CD4-positive, alpha-beta memory T cell (primary cell): ENCODE measurements around the gene TUBA3E. TPM values are rescaled to one million over a fixed set of nuclear protein-coding genes. Genes with fewer than 3 reads are reported as not detected.
A peak's percentile ranks its signal among the peaks of the same experiment; 100 is the strongest.
"Not testable (repeated sequence)": the region's sequence is repeated elsewhere in the genome, so short reads cannot be mapped to it uniquely, and the experiment has no call there.

Experiments
- CTCF ChIA-PET: fragments of 350-600 bp; sonication (Branson Sonifier 250); formaldehyde crosslinking; loops from one replicate; lab custom pipeline; 2021; ENCODE audit warnings: inconsistent platforms; ENCODE audit not compliant: partially characterized antibody; lab: Charles Lee
- POLR2A ChIA-PET: fragments of 350-600 bp; sonication (Branson Sonifier 250); formaldehyde crosslinking; loops from one replicate; lab custom pipeline; 2021; ENCODE audit not compliant: partially characterized antibody; lab: Charles Lee
- DNase-seq, 5 donors: peaks; one replicate each; pipeline versions ENCODE4 v3.0.0 to v3.0.0-alpha.2; 2020 to 2022; ENCODE audit warnings: mixed read lengths in 1 of 5
- H3K27ac ChIP-seq: one replicate; pipeline ENCODE4 v1.7.0; 2013; ENCODE audit warnings: low read depth, low read length
- H3K27me3 ChIP-seq: 2 replicates; pipeline ENCODE4 v1.7.0; 2013; ENCODE audit warnings: mild to moderate bottlenecking, low read length, moderate library complexity; ENCODE audit not compliant: insufficient read depth
- H3K36me3 ChIP-seq: 2 replicates; pipeline ENCODE4 v1.7.0; 2013; ENCODE audit warnings: mild to moderate bottlenecking, low read length, moderate library complexity; ENCODE audit not compliant: insufficient read depth
- H3K4me1 ChIP-seq: 2 replicates; pipeline ENCODE4 v1.7.0; 2013; ENCODE audit warnings: mild to moderate bottlenecking, low read length, moderate library complexity; ENCODE audit not compliant: insufficient read depth
- H3K4me3 ChIP-seq, 2 donors: one replicate each; pipeline ENCODE4 v1.7.0; 2013; ENCODE audit warnings: low read length in 2 of 2, mild to moderate bottlenecking in 1 of 2
- H3K9me3 ChIP-seq, 2 donors: one replicate each; pipeline ENCODE4 v1.7.0; 2013; ENCODE audit warnings: low read length in 2 of 2, control low read depth in 1 of 2; ENCODE audit not compliant: control insufficient read depth in 1 of 2
- H3K27ac Mint-ChIP-seq, 7 donors: one replicate each; pipeline ENCODE4 v1.8.0; 2020 to 2021; ENCODE audit warnings: mixed read lengths in 7 of 7, mild to moderate bottlenecking in 6 of 7, inconsistent platforms in 3 of 7, moderate library complexity in 3 of 7
- H3K27me3 Mint-ChIP-seq, 2 donors: one replicate each; pipeline ENCODE4 v1.8.0; 2020 to 2021; ENCODE audit warnings: mixed read lengths in 2 of 2
- H3K36me3 Mint-ChIP-seq, 2 donors: one replicate each; pipeline ENCODE4 v1.8.0; 2020 to 2021; ENCODE audit warnings: mixed read lengths in 2 of 2, inconsistent platforms in 1 of 2, mild to moderate bottlenecking in 1 of 2
- H3K4me1 Mint-ChIP-seq, 4 donors: one replicate each; pipeline ENCODE4 v1.8.0; 2020 to 2021; ENCODE audit warnings: mixed read lengths in 4 of 4, mild to moderate bottlenecking in 1 of 4
- H3K4me3 Mint-ChIP-seq, 8 donors: one replicate each; pipeline ENCODE4 v1.8.0; 2020 to 2021; ENCODE audit warnings: mixed read lengths in 8 of 8, mild to moderate bottlenecking in 7 of 8, moderate library complexity in 6 of 8, inconsistent platforms in 3 of 8
- H3K9me3 Mint-ChIP-seq, 8 donors: one replicate each; pipeline ENCODE4 v1.8.0; 2020 to 2021; ENCODE audit warnings: mixed read lengths in 8 of 8, mild to moderate bottlenecking in 5 of 8, inconsistent platforms in 3 of 8, moderate library complexity in 1 of 8
- intact Hi-C: fragments of 100-400 bp; cut with micrococcal nuclease; formaldehyde crosslinking; loops from one replicate; pipeline ENCODE4 v1.15.1; 2023
- polyA plus RNA-seq, 2 donors: library from polyadenylated mRNA; unstranded; fragments of 300-500 nt; fragmentation: Illumina TruSeq; gene quantifications; one replicate each; pipeline ENCODE4 v1.2.3, GENCODE V29; 2021
- total RNA-seq, 2 experiments: library from RNA; stranded (reverse); gene quantifications; one replicate each; pipeline ENCODE4 v1.2.3, GENCODE V29; 2021

TUBA3E gene
- total and polyA plus RNA-seq, 4 experiments from 2014 or later, result not detected

DNA sequence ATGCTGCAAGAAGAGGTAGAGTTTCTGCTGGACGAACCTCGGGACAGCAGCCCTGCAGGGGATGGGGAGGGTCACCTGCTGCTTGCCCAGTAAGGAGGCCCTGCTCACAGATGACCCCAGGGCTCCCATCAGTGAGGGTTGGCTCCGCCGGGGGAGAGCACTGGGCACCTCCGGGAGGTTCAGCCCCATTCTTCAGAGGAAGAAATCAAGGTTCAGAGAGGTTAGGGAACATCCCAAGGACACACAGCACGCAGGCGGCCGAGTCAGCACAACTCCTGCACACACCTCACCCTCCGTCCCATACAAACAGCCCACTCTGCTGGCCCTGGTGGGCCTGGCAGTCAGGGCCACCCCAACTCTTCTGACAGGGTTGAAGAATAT, 41.6 kb downstream of the TUBA3E start:
- no peak overlapping the region for H3K4me3 ChIP-seq
- no peaks in the 10 kb centered on the region for H3K4me1 ChIP-seq
- Mint-ChIP-seq H3K36me3 (peaks cover 15 to 45% of the 10 kb centered on the region in 2 donors), H3K27ac (peak overlapping the region in 1 of 7 donors; percentile 17), H3K9me3 (no peaks in the 10 kb centered on the region), H3K27me3 (no peaks in the 10 kb centered on the region), H3K4me1 (peaks cover 0 to 6% (median 1%) of the 10 kb centered on the region in 4 donors), H3K4me3 (no peak overlapping the region)
- H3K27me3 ChIP-seq, result no peaks in the 10 kb centered on the region
- intact Hi-C loops, result no loop called here
- no peaks in the 10 kb centered on the region for H3K36me3 ChIP-seq
- H3K9me3 ChIP-seq, result no peaks in the 10 kb centered on the region
- H3K27ac ChIP-seq, result no peak overlapping the region
- no peak for DNase-seq
- POLR2A ChIA-PET, result no interaction called here
- CTCF ChIA-PET, result interaction anchor here (1.5 kb wide), 1 partner anchor 176 kb away, joined by 3 read pairs; no protein-coding TSS in a partner anchor

DNA sequence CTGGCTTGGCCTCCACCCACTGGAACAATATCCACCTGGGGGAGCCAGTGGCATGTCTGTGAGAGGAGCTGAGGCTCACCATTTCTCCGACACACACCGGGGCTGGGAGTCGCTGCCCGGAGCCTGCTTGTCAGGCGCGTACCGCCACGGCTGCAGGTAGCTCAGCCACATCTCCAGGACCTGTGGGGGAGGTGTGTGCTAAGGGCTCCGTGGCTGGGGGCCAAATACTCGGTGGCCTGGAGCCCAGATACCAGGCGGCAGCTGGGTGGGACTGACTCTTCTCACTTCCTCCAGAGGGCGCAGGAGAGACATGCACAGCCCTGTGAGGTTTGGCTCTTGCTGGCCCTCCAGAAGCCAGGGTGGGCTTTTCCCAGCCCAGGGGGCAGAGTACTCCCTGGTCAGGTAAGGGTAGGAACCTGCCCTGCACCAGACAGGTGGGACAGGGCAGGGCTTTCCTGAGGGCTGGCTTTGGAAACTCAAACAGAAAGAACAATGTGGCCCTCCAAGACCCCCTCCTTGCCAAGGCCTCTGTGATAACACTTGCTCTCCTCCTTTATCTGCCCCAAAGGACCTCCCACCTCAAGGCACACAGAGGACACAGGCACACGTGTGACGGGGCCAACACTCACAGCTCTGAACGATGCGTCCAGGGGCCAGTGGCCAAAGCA, 42.1 kb downstream of the TUBA3E start:
- intact Hi-C loops, H3K4me1 ChIP-seq, H3K4me3 ChIP-seq, POLR2A ChIA-PET, H3K27me3 Mint-ChIP-seq, H3K27ac ChIP-seq, H3K9me3 Mint-ChIP-seq, H3K4me3 Mint-ChIP-seq, H3K9me3 ChIP-seq, DNase-seq, H3K27me3 ChIP-seq, H3K27ac Mint-ChIP-seq, H3K36me3 ChIP-seq, H3K4me1 Mint-ChIP-seq: not testable (repeated sequence)
- CTCF ChIA-PET, result interaction anchor here (1.5 kb wide), 1 partner anchor 177 kb away, joined by 3 read pairs; no protein-coding TSS in a partner anchor
- peaks cover 15 to 40% of the 10 kb centered on the region in 2 donors for H3K36me3 Mint-ChIP-seq

DNA sequence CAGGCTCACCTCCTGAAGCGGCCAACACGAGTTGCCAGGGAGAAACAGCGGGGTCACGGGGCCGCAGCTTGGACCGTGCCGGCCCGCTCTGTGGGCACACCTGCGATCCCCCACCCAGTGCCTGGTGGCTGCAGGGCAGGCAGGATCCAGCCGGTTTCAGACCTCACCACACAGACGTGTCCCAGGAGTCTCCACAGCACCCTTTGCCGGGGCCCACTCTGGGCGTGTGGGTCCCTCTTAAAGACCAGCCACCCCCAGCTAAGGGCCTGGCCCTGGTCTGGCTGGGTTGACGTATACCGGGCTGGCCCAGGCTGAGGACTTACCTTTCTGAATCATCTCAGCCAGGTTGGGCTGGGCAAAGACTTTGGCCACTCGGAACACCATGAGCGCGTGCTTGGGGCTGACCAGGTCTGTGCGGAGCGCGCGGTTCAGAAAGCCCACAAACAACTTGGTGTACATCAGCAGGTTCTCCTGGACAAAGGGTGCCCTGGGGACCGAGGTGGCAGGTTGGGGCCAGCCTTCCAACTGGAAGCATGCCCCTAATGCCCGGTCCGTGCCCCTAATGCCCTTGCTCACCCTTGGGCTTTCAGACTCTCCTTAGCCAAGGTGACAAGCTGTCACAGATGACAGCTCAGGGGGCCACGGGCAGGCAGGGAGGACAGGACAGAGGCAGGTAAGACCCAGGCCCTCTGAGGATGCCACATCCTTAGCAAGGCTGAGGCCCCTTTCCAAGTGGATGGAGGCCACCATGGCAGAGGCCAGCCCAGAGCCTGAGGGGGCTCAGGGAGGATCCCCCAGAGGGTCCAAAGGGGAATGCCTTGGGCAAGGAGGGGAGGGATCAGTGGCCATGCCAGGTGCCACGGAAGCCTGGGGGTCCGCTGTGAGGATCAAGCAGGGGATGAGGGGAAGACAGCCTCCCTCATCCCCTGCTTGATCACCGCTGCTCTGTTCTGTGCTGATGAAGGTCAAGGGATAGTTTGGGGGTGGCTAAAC, 43.2 kb downstream of the TUBA3E start:
- Histone ChIP-seq H3K4me1 (no peaks in the 10 kb centered on the region), H3K9me3 (no peaks in the 10 kb centered on the region), H3K27ac (no peak overlapping the region), H3K27me3 (no peaks in the 10 kb centered on the region), H3K4me3 (no peak overlapping the region), H3K36me3 (no peaks in the 10 kb centered on the region)
- no peak overlapping the region for H3K27ac Mint-ChIP-seq
- H3K4me3 Mint-ChIP-seq, result no peak overlapping the region
- ChIA-PET POLR2A (no interaction called here), CTCF (interaction anchor here (1.5 kb wide), 1 partner anchor 178 kb away, joined by 3 read pairs; no protein-coding TSS in a partner anchor)
- DNase-seq, result no peak
- H3K9me3 Mint-ChIP-seq, result no peaks in the 10 kb centered on the region
- no peaks in the 10 kb centered on the region for H3K27me3 Mint-ChIP-seq
- peaks cover 15 to 35% of the 10 kb centered on the region in 2 donors for H3K36me3 Mint-ChIP-seq
- H3K4me1 Mint-ChIP-seq, result peaks cover 0 to 6% (median 1%) of the 10 kb centered on the region in 4 donors
- intact Hi-C loops, result no loop called here

DNA sequence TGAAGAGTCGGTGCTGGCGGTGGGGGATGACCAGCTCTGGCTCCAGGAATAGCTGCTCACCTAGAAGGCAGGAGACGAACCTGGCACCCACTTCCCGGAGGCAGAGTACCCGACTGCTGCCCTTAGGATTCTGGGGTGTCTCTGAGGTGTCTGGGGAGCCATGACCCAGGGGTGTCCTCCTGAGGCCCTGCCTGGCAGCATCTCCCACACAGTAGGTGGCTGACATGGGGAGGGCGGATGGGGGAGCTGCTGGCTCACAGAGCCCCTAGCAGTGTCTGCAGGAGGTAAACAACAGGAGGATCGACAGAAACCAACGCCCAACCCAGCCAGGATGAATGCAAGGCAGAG, 43.8 kb downstream of the TUBA3E start:
- H3K36me3 Mint-ChIP-seq, result peaks cover 15 to 29% of the 10 kb centered on the region in 2 donors
- H3K9me3 Mint-ChIP-seq, H3K27ac Mint-ChIP-seq, H3K4me3 Mint-ChIP-seq, H3K9me3 ChIP-seq, H3K27me3 ChIP-seq, H3K4me3 ChIP-seq, POLR2A ChIA-PET, H3K27me3 Mint-ChIP-seq, H3K4me1 Mint-ChIP-seq, DNase-seq, H3K4me1 ChIP-seq, H3K27ac ChIP-seq, intact Hi-C loops, CTCF ChIA-PET, H3K36me3 ChIP-seq: not testable (repeated sequence)

DNA sequence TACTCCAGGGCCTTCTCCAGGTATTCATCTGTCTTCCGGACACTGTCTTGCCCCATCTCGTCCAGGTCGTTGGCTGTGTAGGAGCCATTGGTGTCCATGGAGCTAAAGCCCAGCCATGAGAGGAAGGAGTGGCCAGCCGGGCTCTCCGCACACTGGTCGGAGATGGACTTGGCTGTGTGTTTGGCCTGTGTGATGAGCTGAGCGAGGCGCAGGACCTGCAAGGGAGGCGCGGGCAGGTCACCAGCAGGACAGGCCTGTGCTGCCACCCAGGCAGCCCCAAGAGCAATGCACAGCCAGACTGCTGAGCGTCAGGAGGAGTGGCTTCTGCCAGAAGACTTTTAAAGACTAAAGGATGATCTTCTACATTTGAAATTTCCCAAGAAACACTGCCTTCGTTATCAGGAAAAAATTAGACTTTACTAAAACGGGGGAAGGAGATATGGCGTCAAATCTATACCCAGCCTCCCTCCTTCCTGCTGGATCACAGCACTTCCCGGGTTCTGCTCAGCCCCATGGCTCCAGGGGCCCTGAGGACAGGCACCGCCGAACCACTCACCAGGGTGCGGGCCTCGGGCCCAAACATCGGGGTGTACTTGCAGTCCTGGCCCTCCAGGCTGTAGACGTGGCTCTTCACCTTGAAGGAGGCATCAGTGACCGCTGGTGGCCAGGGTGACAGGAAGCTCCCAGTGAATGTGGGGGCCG, 44.4 kb downstream of the TUBA3E start:
- H3K4me3 ChIP-seq, H3K4me1 ChIP-seq, DNase-seq, intact Hi-C loops, POLR2A ChIA-PET, H3K27me3 Mint-ChIP-seq, H3K27me3 ChIP-seq, H3K27ac ChIP-seq, H3K36me3 ChIP-seq, H3K27ac Mint-ChIP-seq, H3K9me3 Mint-ChIP-seq, H3K9me3 ChIP-seq, H3K4me3 Mint-ChIP-seq, H3K4me1 Mint-ChIP-seq: not testable (repeated sequence)
- H3K36me3 Mint-ChIP-seq, result peaks cover 15 to 29% of the 10 kb centered on the region in 2 donors
- CTCF ChIA-PET, result interaction anchor here (1.0 kb wide), 1 partner anchor 179 kb away, joined by 3 read pairs; no protein-coding TSS in a partner anchor

DNA sequence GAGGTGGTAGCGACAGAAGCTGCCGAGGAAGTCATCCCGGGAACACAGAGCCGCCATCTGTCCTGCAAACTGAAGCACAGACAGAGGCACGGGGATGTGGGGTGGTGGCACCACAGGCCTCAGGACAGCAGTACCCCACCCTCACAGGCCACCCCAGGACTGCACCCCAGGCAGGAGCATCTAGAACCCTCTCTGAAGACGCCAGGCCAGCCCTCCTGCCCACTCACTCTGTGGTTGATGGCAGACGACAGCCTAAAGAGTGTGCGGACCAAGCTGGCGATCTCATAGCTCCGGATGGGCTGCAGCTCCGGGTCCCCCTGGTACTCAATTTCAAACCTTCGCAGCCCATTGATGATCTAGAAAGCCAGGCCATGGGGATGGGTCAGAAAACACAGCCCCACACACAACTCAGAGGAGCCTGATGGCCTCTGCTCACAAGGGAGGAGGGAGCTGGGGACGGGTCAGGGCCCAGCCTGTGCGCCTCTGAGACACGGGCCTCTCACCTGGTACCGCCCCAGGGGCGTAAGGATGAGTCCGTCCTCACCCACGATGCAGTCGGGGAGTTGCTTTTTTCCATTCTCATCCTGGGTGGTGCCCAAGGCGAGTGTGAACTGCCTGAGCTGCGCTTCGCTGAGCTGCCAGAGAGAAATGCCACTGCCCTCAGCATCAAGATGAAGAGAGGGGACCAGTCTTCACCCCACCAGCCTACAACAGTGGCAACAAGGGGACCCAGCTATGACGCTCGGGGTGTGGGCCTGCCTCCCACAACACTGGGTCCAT, 45.2 kb downstream of the TUBA3E start:
- CTCF ChIA-PET, result interaction anchor here (1.0 kb wide), 1 partner anchor 179 kb away, joined by 3 read pairs; no protein-coding TSS in a partner anchor
- Histone ChIP-seq H3K27ac (no peak overlapping the region), H3K27me3 (no peaks in the 10 kb centered on the region), H3K9me3 (no peaks in the 10 kb centered on the region), H3K4me1 (no peaks in the 10 kb centered on the region), H3K4me3 (no peak overlapping the region), H3K36me3 (no peaks in the 10 kb centered on the region)
- intact Hi-C loops, result no loop called here
- H3K4me1 Mint-ChIP-seq, result peaks cover 0 to under 1% (median 0%) of the 10 kb centered on the region in 4 donors
- POLR2A ChIA-PET, result no interaction called here
- H3K4me3 Mint-ChIP-seq, result no peak overlapping the region
- H3K27ac Mint-ChIP-seq, result no peak overlapping the region
- DNase-seq, result no peak
- no peaks in the 10 kb centered on the region for H3K27me3 Mint-ChIP-seq
- peaks cover 9 to 23% of the 10 kb centered on the region in 2 donors for H3K36me3 Mint-ChIP-seq
- H3K9me3 Mint-ChIP-seq, result no peaks in the 10 kb centered on the region
